ENCODE measurements around the gene BPTF.
"Not testable (repeated sequence)": the region's sequence is repeated elsewhere in the genome, so short reads cannot be mapped to it uniquely, and the experiment has no call there.

BPTF gene

DNA sequence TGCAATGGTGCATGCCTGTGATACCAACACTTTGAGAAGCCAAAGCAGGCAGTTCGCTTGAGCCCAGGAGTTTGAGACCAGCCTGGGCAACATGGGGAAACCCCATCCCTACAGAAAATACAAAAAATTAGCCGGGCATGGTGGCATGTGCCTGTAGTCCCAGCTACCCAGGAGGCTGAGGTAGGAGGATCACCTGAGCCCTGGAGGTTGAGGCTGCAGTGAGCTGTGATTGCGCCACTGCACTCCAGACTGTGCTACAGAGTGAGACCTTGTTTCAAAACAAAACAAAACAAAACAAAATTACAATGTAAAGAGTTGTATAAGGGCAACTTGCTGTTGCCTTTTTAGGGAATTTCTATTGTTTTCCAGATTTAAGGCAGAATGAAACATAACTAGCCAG lies 155.6 kb downstream of the BPTF start:
- DNase-seq = not testable (repeated sequence)

DNA sequence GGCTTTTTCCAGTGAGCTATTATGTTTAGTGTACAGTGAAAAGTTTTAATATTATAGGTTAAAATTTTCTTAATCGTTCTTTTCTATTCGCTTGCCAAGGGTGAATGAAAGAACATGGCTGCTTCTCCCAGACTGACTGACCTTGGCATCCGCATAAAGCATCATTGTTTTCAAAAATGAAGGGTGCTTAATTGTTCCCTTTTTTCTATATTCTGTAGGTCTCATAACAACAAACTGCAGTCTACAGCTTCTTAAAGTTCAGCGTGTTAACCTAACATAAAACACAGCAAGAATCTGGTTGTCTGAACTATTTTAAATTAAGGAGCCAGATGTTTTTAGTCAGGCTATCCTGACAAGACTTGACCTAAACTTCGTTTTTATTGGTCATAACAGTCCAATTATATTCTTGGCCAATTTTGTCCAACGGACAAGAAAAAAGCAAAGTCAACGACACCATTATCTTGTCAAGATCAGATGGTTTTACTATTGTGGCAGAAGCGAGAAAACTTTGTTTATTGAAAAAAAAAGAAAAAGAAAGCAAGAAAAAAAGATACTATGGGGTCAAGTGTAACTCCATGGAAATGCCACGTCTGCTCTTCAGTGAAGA lies 156.8 kb downstream of the BPTF start:
- DNase-seq = no peak

DNA sequence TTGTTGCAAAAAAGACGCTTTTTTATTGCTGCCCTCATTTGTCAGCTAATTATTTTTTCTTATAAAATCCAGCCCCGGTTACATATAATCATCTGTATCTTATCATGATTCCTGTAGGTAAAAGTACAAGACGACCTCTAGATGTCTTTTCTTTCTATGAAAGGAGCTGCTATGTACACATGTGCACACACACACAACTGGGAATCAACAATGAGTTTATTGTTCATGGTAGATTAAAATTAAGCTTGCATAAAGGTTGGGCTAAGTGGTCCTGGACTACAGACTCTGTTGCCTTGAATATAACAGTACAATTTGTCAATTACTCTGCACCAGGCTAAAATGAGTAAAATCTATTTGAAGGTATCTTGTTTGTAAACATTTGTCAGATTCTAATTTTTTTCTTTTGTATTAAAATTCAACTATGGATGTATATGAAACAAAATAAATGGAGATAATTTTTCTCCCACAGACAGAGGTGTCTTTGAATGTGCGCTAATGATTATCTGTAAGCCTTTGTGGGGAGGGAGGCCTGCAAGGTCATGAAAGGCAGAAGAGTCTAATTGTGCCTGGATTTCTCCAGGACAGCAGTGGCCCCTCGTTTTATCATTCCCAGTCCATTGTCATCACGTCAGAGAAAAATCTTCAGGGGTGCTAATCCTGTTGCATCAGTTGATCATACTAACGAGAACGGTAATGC lies 157.5 kb downstream of the BPTF start:
- DNase-seq = no peak

DNA sequence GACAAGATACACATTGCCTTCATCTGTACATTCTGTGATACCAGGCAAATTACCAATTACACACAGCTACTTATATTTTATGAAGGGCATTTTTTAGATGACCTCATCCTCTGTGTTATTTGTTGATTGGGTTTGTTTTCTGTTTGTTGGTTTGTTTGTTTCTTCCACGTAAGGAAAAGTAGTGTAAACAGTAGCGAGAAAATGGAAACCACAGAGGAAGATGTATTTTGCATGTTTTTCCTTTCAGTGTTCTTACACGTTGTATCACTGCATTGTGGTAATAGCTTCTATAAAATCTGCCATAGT lies 158.0 kb downstream of the BPTF start:
- DNase-seq = no peak

DNA sequence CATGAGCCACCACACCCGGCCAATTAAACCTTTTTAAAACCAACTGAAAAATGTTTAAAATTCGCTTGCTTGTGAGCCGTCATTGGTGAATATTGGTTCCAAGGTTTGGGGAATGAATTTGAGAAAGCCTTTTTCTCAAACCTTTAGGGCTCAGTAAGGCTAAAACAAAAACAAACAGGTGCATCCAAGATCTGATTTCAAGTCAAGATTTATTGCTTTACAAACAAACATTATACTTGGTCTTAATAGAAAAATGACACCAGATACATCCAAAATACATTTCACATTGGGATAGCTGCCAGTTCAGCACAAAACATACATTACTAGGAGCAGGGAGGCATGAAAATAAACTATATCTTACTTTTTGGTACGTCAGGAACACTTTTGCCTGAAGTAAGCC lies 165.6 kb downstream of the BPTF start:
- no peak for DNase-seq

DNA sequence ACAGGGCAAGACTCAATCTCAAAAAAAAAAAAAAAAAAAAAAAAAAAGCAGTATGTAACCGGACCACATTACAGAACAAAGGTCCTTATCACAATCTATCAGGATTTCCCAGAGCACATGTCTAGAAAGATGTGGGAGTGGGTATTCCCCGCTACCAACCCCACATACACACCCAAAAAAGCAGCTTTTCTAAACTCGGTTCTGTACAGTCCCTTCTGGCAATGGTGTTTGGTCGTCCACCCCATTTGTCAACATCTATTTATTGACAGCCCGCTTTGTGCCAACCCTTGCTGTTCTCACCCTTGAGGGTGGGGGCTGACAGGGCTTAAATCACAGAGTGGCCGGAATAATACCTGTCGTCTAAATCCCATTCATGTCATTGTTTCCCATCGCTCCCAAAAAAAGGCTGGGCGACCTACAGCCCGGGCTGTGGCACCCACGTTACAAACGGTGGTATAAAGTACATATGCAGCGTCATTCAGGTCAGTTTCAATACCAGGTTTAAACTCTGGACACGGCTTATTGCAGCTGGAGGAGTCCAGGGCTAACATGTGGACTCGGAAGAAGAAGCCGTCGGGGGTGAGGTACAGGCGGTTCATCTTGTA lies 167.3 kb downstream of the BPTF start:
- no peak for DNase-seq

DNA sequence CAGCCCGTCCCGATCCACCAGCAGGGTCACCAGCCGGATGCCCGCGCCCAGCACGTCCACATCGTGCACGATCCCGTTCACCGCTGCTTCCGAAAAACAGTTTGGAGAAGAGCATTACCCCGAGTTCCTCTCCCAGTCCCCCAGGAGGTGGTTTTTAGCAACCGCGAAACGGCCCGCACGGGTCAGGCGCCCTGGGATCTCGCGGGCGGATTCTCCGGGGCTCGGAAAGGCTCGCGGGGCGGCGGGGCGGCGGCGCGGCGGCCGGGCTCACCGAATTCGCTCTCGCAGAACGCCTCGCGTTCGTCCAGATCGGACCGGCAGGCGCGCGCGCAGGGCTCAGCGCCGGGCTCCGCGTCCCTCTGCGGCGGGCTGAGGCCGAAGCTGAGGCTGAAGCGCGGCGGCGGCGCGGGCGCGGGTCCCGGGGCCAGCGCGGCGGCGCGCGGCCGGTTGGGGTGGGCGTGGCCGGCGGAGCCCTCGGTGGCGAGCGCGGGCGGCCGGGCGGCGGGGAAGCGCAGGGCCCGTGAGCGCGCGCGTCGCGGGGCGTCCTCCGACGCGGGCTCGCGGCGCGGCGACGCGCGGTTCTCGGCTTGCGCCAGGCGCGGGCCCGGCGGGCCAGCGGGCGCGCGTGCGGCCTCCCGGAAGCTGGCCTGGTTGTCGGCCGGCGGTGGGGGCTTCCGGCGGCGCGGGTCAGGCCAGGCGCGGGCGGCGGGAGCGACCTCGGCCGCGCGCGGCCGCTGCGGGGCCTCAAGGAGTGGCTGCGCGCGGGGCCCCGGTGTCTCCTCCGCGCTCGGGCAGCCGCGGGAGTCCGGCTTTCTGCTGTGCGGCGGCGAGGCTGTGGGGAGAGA lies 168.1 kb downstream of the BPTF start:
- DNase-seq = peak; percentile 86

DNA sequence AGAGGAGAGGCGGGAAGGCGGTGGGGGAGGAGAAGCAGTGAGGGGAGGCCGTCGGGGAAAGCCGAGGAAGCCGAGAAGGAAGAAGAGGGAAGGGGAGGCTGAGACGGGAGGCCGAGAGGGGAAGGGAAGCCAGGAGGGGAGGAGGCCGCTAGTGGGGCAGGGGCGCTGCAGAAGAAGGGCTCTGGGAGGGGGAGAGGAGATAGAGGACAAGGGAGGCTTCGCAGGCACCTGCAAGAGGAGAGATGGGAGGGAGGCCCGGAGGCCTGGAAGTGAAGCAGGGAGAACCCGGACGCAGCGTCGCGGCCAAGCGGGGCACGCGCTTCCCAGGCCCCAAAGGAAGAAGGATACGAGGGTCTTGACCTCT lies 168.7 kb downstream of the BPTF start:
- no peak for DNase-seq

DNA sequence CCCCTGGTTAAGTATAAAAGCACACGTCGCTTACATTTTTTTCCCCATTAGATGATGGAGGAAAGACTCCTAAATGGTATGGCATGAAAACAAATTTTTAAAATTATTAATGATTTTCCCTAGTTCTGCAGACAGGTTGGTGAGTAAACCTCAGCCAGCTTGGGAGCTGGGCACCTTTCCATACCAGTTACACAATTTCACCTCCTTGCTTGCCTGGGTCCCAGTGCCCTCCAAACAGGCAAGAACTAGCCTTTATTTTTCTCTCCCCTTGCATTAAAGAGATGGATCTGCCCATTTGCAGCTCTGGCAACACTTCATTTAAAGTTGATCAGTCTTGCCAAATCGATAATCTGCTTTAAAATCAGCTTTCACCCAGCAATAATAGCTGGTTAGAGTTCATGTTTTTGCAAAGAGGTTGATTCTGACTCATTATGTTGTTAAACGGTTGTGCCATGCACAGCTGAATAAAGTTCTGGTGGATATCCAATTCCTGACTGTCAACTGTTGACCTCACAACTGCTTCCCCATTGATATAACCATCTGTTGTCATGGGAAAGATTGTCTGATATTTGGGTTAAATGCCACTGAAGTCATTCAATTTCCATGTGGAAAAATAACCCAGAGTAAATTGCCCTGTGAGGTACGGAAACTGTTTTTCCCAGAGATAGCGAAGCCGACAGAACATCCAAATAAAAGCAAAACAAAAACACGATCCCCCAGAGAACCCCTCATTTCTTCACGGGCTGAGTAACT lies 169.7 kb downstream of the BPTF start:
- DNase-seq = peak; percentile 83

DNA sequence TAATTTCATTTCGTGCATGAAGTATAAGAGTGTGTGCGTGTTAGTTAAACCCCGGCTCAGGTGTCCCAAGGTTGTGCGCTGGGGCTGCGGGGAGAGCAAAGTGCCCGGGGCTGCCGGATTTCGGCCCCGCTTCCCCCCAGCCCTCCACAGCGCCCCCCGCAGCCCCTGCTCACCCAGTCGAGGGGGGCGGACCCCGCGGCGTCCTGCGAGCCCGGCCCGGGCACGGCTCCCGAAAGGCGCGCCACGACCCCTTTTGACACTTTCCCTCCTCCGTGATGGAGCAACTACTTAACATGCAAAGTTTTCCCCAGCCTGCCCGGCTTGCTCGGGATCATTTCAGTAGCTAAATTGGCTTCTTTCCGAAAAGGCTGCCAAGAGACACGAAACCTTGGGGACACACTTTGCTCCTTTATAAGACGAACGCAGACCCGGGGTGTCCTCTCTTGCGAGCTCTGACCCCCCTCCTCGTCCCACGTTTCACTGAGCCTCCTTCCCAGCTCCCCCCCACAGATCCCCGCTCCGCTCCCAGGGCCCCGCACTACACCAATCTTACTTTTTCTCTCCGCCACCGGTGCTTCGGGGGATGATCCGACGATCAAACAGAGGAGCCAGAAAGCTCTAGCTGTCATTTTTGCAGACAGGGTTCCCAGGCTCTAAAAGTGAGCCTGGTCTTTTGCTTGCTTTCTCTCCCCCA lies 170.4 kb downstream of the BPTF start:
- peak; percentile 28 for DNase-seq

DNA sequence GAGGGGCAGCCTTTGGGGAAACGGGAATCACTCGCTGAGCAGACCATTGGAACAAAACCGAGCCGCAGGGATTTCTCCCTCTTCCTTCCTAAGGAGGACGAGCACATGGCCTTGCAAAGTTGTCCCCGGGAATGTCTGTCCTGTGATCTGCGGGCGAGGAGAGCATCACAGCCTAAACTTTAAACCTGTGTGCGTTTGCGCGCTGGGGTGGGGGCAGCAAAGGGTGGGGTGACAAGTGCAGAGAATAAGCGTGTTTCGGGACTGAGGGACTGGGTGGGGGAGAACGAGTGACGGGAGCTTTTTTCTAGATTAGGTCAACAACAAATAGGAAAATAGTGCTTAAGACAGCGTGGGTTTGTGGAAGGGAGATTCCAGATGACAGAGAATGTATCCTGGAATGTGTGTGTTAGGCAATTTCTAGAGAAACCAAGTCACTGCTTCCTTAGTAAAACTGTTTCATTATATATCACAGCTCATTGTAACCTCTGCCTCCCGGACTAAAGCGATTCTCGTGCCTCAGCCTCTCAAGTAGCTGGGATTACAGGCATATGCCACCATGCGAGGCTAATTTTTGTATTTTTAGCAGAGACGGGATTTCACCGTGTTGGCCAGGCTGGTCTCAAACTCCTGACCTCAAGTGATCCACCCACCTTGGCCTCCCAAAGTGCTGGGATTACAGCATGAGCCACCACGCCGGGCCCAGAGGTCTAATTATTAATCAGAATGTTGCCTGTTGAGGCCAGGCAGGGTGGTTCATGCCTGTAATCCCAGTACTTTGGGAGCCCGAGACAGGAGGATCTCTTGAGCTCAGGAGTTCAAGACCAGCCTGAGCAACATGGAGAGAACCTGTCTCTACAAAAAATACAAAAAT lies 171.2 kb downstream of the BPTF start, which contains the start of gene C17orf58:
Gene C17orf58 (minus strand): TSS at position 169 of the 871 bp plus-strand sequence. CDS start 271 bp downstream, outside the sequence.
- peak; percentile 43 for DNase-seq

DNA sequence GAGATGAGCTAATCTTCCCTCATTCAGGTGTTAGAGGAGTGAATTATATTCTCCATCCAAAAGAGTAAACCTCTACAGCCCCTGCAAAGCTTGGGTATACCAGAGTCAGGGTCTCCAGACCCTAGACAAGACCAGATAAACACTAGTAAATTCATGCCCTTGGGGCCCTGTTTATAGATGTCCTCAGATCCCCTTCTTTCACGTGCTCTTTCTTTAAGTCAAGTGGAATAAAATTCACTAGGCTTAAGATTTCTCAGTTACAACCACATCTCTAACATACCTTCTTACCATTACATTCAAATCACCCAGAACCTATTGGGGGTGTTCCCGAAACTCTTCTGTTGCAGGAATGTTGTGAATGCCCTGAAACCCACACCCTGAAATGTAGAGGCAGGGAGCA lies 173.2 kb downstream of the BPTF start:
- peak; percentile 19 for DNase-seq

DNA sequence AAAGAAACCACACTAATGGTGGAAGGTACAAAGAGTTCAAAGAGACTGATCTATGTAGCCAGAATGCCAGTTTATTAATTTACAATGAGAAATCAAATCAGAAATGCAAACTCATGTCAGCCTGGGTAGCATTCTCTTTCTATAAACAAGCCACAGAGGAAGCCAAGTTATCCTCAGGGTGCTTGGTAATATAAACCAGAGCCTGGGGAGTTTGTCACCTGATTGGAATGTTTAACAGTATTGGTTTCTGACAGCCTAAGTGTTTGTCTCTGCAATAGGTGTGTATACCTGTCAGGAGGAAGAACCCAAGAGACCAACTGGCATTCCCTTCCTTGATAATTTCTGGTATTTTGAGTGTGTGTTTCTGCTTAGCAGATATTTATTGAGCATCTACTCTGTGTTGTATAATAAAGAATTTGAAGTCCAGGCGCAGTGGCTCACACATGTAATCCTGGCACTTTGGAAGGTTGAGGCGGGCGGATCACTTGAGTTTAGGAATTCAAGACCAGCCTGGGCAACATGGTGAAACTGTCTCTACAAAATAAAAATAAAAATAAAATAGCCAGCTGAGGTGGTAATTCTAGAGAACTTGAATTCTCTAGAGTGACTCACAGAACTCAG lies 174.1 kb downstream of the BPTF start:
- peak; percentile 39 for DNase-seq

DNA sequence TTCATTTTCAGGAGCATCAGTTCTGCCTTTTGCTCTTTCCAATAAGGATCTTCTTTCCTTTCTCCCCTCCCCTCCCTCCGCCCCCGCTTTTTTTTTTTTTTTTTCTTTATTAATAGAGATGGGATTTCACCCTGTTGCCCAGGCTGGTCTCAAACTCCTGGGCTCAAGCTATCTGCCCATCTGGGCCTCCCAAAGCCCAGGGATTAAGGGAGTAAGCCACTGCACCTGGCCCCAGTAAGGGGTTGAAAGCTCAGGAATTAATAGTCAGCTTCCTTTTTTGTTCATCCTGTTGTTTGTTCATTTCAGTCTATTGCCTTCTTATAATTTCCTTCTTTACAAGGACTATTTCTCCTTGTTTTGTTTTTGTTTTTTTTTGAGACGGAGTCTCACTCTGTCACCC lies 178.9 kb downstream of the BPTF start:
- DNase-seq = no peak

DNA sequence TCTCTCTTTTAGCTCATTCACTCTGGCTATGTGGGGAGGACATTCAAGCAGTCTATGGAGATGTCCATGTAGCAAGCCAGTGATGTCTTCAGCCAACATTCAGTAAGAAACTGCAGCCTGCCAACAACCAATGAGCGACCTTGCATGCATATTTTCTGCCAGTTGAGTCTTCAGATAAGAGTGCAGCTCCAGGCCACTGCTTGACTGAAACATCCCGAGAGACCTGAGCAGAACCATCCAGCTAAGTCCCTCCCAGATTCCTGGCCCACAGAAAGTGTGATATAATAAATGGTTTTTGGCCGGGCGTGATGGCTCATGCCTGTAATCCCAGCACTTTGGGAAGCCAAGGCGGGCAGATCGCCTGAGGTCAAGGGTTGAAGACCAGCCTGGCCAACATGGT lies 181.5 kb downstream of the BPTF start:
- no peak for DNase-seq

DNA sequence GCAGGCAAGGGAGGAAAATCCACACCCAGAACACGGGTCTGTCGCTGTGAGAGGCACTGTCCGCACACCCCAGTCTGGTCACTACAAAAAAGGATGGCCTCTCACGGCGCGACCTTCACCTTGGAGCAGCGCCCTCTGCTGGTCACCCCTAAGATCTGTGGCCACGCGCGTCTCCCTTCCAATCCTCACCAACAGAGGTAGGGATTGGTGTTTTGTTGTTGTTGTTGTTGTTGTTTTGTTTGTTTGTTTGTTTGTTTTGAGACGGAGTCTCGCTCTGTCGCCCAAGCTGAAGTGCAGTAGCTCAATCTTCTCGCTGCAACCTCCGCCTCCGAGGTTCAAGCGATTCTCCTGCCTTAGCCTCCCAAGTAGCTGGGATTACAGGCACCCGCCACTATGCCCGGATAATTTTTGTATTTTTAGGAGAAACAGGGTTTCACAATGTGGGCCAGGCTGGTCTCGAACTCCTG lies 185.9 kb downstream of the BPTF start:
- DNase-seq = peak; percentile 39

DNA sequence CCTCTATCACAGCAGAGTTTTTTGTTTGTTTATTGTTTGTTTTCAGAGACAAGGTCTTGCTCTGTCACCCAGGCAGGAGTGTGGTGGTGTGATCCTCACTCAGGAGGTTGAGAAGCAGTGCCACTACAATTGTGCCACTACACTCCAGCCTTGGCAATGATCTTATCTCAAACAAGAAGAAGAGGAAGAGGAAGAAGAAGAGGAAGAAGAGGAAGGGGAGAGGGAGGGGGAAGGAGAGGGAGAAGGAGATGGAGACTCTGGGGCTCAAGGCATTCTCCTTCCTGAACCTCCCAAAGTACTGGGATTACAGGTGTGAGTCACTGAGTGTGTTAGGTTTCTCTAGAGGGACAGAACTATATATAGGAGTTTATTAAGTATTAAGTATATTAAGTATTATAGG lies 188.1 kb downstream of the BPTF start:
- DNase-seq = no peak

DNA sequence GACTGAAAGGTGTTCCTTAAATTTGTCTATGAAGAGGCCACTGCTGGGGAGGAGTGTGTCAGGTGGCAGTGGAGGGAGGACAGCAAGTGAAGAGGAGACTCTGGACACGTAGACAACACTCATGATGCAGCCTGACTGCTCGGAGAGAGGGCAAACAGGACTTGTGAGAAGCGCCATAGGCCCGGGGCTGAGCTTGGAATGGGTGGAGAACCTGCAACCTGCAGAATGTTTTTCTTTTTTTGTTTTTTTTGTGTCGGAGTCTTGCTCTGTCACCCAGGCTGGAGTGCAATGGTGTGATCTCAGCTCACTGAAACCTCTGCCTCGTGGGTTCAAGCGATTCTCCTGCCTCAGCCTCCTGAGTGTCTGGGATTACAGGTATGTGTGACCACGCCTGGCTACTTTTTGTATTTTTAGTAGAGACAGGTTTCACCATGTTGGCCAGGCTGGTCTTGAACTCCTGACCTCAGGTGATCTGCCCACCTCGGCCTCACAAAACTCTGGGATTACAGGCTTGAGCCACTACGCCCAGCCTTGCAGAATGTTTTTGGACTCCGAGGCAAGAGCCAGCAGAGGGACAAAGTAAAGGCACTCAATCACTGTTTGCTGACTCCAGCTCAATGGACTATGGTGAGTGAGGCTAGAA lies 189.9 kb downstream of the BPTF start:
- DNase-seq = no peak

DNA sequence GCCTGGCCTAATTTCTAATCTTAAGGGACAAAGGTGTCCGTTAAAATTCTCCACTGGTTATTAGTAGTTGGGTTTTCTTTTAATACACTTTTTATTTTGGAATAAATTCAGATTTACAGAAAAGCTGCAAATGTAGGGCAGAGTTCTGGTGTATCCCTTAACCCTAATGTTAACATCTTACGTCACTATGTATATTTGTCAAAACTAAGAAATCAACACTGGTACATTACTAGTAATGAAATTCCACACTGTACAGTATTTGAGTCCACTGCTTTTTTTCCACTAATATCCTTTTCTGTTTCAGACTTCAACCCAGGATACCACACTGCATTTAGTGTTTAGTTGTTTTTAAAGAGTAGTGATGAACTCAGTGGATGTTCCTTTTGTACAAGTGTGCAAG lies 191.5 kb downstream of the BPTF start:
- DNase-seq = no peak

DNA sequence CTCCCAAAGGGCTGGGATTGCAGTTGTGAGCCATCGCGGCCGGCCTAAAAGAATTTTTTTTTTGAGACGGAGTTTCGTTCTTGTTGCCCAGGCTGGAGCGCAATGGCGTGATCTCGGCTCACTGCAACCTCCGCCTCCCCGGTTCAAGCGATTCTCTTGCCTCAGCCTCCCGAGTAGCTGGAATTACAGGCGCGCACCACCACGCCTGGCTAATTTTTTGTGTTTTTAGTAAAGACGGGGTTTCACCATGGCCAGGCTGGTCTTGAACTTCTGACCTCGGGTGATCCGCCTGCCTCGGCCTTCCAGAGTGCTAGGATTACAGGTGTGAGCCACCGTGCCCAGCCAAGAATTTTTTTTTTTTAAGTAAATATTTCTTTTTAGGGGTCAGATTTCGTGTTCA lies 193.2 kb downstream of the BPTF start:
- DNase-seq = not testable (repeated sequence)
